ENCODE data around the gene GPR18.
"Not testable (repeated sequence)": the region's sequence is repeated elsewhere in the genome, so short reads cannot be mapped to it uniquely, and the experiment has no call there.

The GPR18 gene

GRCh38 chr13:99266827-99267226, 8.6 kb upstream of the GPR18 start:
- no peak for DNase-seq (ENCODE audit: low read depth)

- DNase-seq (ENCODE audit: low read depth) = no peak
Observed at GRCh38 chr13:99265821-99266426, 7.7 kb upstream of the GPR18 start.

GRCh38 chr13:99265162-99265800, 7.1 kb upstream of the GPR18 start:
- no peak for DNase-seq (ENCODE audit: low read depth)

- DNase-seq (ENCODE audit: low read depth) = no peak
Observed at GRCh38 chr13:99264051-99264450, 5.9 kb upstream of the GPR18 start.

- no peak for DNase-seq (ENCODE audit: low read depth)
Observed at GRCh38 chr13:99263126-99263785, 5.1 kb upstream of the GPR18 start.

GRCh38 chr13:99261059-99261458, 2.9 kb upstream of the GPR18 start:
- no peak for DNase-seq (ENCODE audit: low read depth)

- no peak for DNase-seq (ENCODE audit: low read depth)
Observed at GRCh38 chr13:99260216-99260615, 2.0 kb upstream of the GPR18 start.

GRCh38 chr13:99258946-99259345, 767 bp upstream of the GPR18 start:
- no peak for DNase-seq (ENCODE audit: low read depth)

- no peak for DNase-seq (ENCODE audit: low read depth)
Observed at GRCh38 chr13:99257291-99257690, 888 bp downstream of the GPR18 start.

- no peak for DNase-seq (ENCODE audit: low read depth)
Observed at GRCh38 chr13:99256709-99257108, 1.5 kb downstream of the GPR18 start.

GRCh38 chr13:99256283-99256682, 1.9 kb downstream of the GPR18 start:
- DNase-seq (ENCODE audit: low read depth) = no peak

GRCh38 chr13:99255271-99255670, 2.9 kb downstream of the GPR18 start:
- DNase-seq (ENCODE audit: low read depth) = no peak

- no peak for DNase-seq (ENCODE audit: low read depth)
Observed at GRCh38 chr13:99254830-99255229, 3.3 kb downstream of the GPR18 start.

GRCh38 chr13:99251921-99252320, 6.3 kb downstream of the GPR18 start:
- no peak for DNase-seq (ENCODE audit: low read depth)

GRCh38 chr13:99250982-99251825, 7.0 kb downstream of the GPR18 start:
- no peak for DNase-seq (ENCODE audit: low read depth)

- DNase-seq (ENCODE audit: low read depth) = not testable (repeated sequence)
Observed at GRCh38 chr13:99249606-99250005, 8.6 kb downstream of the GPR18 start.

GRCh38 chr13:99249178-99249577, 9.0 kb downstream of the GPR18 start:
- DNase-seq (ENCODE audit: low read depth) = not testable (repeated sequence)

GRCh38 chr13:99246100-99246499, 12.1 kb downstream of the GPR18 start:
- DNase-seq (ENCODE audit: low read depth) = no peak

GRCh38 chr13:99237981-99238662, 20.1 kb downstream of the GPR18 start:
- no peak for DNase-seq (ENCODE audit: low read depth)

GRCh38 chr13:99231721-99232120, 26.5 kb downstream of the GPR18 start:
- no peak for DNase-seq (ENCODE audit: low read depth)

- no peak for DNase-seq (ENCODE audit: low read depth)
Observed at GRCh38 chr13:99230991-99231390, 27.2 kb downstream of the GPR18 start.

- DNase-seq (ENCODE audit: low read depth) = not testable (repeated sequence)
Observed at GRCh38 chr13:99230588-99230987, 27.6 kb downstream of the GPR18 start.

Measured in T-helper 22 cell (primary cell).